ENCODE measurements around the gene ZNF8. TPM values are rescaled to one million over a fixed set of nuclear protein-coding genes. Genes with fewer than 3 reads are reported as not detected.
"Not testable (repeated sequence)": the region's sequence is repeated elsewhere in the genome, so short reads cannot be mapped to it uniquely, and the experiment has no call there.

ZNF8 gene
- polyA plus RNA-seq, 3 donors from 2014 or later, result 0.29 to 1.0 TPM; not detected in 1

- Mint-ChIP-seq H3K9me3 (no peaks in the 10 kb centered on the region), H3K27ac (peak overlapping the region in 4 of 6 donors; percentile 24 to 65 (median 50)), H3K4me1 (no peaks in the 10 kb centered on the region), H3K36me3 (no peaks in the 10 kb centered on the region), H3K27me3 (ENCODE audit: low read depth in 3 of 3) (peaks cover 0 to 1% (median 0%) of the 10 kb centered on the region in 3 donors), H3K4me3 (peak overlapping the region in 2 of 5 donors; percentile 30 to 36)
- no peak for DNase-seq
Measured at GRCh38 chr19:58328999-58329398, 50.2 kb downstream of the ZNF8 start.

- Mint-ChIP-seq H3K36me3 (peaks cover 0 to 6% (median 0%) of the 10 kb centered on the region in 3 donors), H3K4me3 (no peak overlapping the region), H3K9me3 (no peaks in the 10 kb centered on the region), H3K27me3 (ENCODE audit: low read depth in 3 of 3) (peaks cover 0 to 1% (median 0%) of the 10 kb centered on the region in 3 donors), H3K27ac (peak overlapping the region in 3 of 6 donors; percentile 3 to 12 (median 7)), H3K4me1 (no peaks in the 10 kb centered on the region)
- no peak for DNase-seq
Measured at GRCh38 chr19:58330458-58330857, 51.7 kb downstream of the ZNF8 start.

- peaks cover 0 to 1% (median 0%) of the 10 kb centered on the region in 3 donors for H3K27me3 Mint-ChIP-seq (ENCODE audit: low read depth in 3 of 3)
- DNase-seq, result no peak
- no peak overlapping the region for H3K4me3 Mint-ChIP-seq
- no peaks in the 10 kb centered on the region for H3K4me1 Mint-ChIP-seq
- H3K9me3 Mint-ChIP-seq, result no peaks in the 10 kb centered on the region
- peaks cover 4 to 10% (median 5%) of the 10 kb centered on the region in 3 donors for H3K36me3 Mint-ChIP-seq
- H3K27ac Mint-ChIP-seq, result peak overlapping the region in 1 of 6 donors; percentile 62
Measured at GRCh38 chr19:58332697-58333096, 53.9 kb downstream of the ZNF8 start.

GRCh38 chr19:58334691-58335249 is 56.0 kb downstream of the ZNF8 start:
- Mint-ChIP-seq H3K27ac (no peak overlapping the region), H3K9me3 (no peaks in the 10 kb centered on the region), H3K4me1 (no peaks in the 10 kb centered on the region), H3K4me3 (no peak overlapping the region), H3K27me3 (ENCODE audit: low read depth in 3 of 3) (no peaks in the 10 kb centered on the region), H3K36me3 (peaks cover 7 to 26% (median 16%) of the 10 kb centered on the region in 3 donors)
- DNase-seq, result no peak

- no peak for DNase-seq
- no peak overlapping the region for H3K4me3 Mint-ChIP-seq
- H3K9me3 Mint-ChIP-seq, result no peaks in the 10 kb centered on the region
- H3K36me3 Mint-ChIP-seq, result peaks cover 10 to 30% (median 20%) of the 10 kb centered on the region in 3 donors
- no peaks in the 10 kb centered on the region for H3K4me1 Mint-ChIP-seq
- H3K27me3 Mint-ChIP-seq (ENCODE audit: low read depth in 3 of 3), result no peaks in the 10 kb centered on the region
- no peak overlapping the region for H3K27ac Mint-ChIP-seq
Measured at GRCh38 chr19:58335630-58336029, 56.9 kb downstream of the ZNF8 start.

GRCh38 chr19:58336216-58336615 is 57.5 kb downstream of the ZNF8 start:
- no peak overlapping the region for H3K4me3 Mint-ChIP-seq
- no peak overlapping the region for H3K27ac Mint-ChIP-seq
- no peaks in the 10 kb centered on the region for H3K9me3 Mint-ChIP-seq

GRCh38 chr19:58336820-58337219 is 58.1 kb downstream of the ZNF8 start:
- H3K27ac Mint-ChIP-seq, result no peak overlapping the region
- no peak for DNase-seq
- H3K4me1 Mint-ChIP-seq, result no peaks in the 10 kb centered on the region
- no peak overlapping the region for H3K4me3 Mint-ChIP-seq
- H3K27me3 Mint-ChIP-seq (ENCODE audit: low read depth in 3 of 3), result no peaks in the 10 kb centered on the region
- H3K36me3 Mint-ChIP-seq, result peaks cover 18 to 34% (median 29%) of the 10 kb centered on the region in 3 donors
- no peaks in the 10 kb centered on the region for H3K9me3 Mint-ChIP-seq

More at GRCh38 chr19:58336216-58336615, 57.5 kb downstream of the ZNF8 start:
- DNase-seq, result no peak
- H3K4me1 Mint-ChIP-seq, result no peaks in the 10 kb centered on the region
- H3K27me3 Mint-ChIP-seq (ENCODE audit: low read depth in 3 of 3), result no peaks in the 10 kb centered on the region
- peaks cover 16 to 32% (median 26%) of the 10 kb centered on the region in 3 donors for H3K36me3 Mint-ChIP-seq

GRCh38 chr19:58338336-58338735 is 59.6 kb downstream of the ZNF8 start:
- Mint-ChIP-seq H3K4me1 (no peaks in the 10 kb centered on the region), H3K9me3 (no peaks in the 10 kb centered on the region), H3K4me3 (no peak overlapping the region), H3K27ac (no peak overlapping the region), H3K27me3 (ENCODE audit: low read depth in 3 of 3) (peaks cover 0 to 2% (median 0%) of the 10 kb centered on the region in 3 donors), H3K36me3 (peaks cover 24 to 40% (median 29%) of the 10 kb centered on the region in 3 donors)
- no peak for DNase-seq

- peaks cover 0 to 2% (median 0%) of the 10 kb centered on the region in 3 donors for H3K27me3 Mint-ChIP-seq (ENCODE audit: low read depth in 3 of 3)
- H3K36me3 Mint-ChIP-seq, result peaks cover 24 to 40% (median 29%) of the 10 kb centered on the region in 3 donors
- peaks cover 0 to 2% (median 0%) of the 10 kb centered on the region in 6 donors for H3K9me3 Mint-ChIP-seq
- no peak for DNase-seq
- no peaks in the 10 kb centered on the region for H3K4me1 Mint-ChIP-seq
- no peak overlapping the region for H3K4me3 Mint-ChIP-seq
- no peak overlapping the region for H3K27ac Mint-ChIP-seq
Measured at GRCh38 chr19:58338825-58339558, 60.2 kb downstream of the ZNF8 start.

GRCh38 chr19:58345558-58345957 is 66.8 kb downstream of the ZNF8 start:
- Mint-ChIP-seq H3K27ac (peak overlapping the region in 4 of 6 donors; percentile 4 to 54 (median 10)), H3K36me3 (peaks cover 9 to 19% (median 14%) of the 10 kb centered on the region in 3 donors), H3K4me3 (peak overlapping the region; percentile 59 to 87 (median 74)), H3K4me1 (peaks cover 15 to 21% of the 10 kb centered on the region in 2 donors), H3K27me3 (ENCODE audit: low read depth in 3 of 3) (peaks cover 2 to 10% (median 5%) of the 10 kb centered on the region in 3 donors), H3K9me3 (peaks cover 0 to 2% (median 0%) of the 10 kb centered on the region in 6 donors)
- DNase-seq, result no peak

GRCh38 chr19:58346961-58347929 is 68.5 kb downstream of the ZNF8 start:
- Mint-ChIP-seq H3K27ac (peak overlapping the region in 5 of 6 donors; percentile 57 to 89 (median 72)), H3K36me3 (peaks cover 0 to 8% (median 7%) of the 10 kb centered on the region in 3 donors), H3K4me3 (peak overlapping the region; percentile 79 to 92 (median 86)), H3K4me1 (peaks cover 15 to 21% of the 10 kb centered on the region in 2 donors), H3K9me3 (peaks cover 0 to 2% (median 0%) of the 10 kb centered on the region in 6 donors), H3K27me3 (ENCODE audit: low read depth in 3 of 3) (peaks cover 2 to 13% (median 7%) of the 10 kb centered on the region in 3 donors)
- peak; percentile 32 to 58 (median 49) for DNase-seq

- H3K9me3 Mint-ChIP-seq, DNase-seq, H3K36me3 Mint-ChIP-seq: not testable (repeated sequence)
- Mint-ChIP-seq H3K4me3 (peak overlapping the region; percentile 79 to 92 (median 86)), H3K27ac (peak overlapping the region in 3 of 6 donors; percentile 72 to 89 (median 82)), H3K27me3 (ENCODE audit: low read depth in 3 of 3) (peaks cover 2 to 14% (median 4%) of the 10 kb centered on the region in 3 donors), H3K4me1 (peaks cover 15 to 21% of the 10 kb centered on the region in 2 donors)
Measured at GRCh38 chr19:58348080-58348479, 69.3 kb downstream of the ZNF8 start.

- Mint-ChIP-seq H3K4me1 (peaks cover 15 to 21% of the 10 kb centered on the region in 2 donors), H3K36me3 (peaks cover 0 to 5% (median 3%) of the 10 kb centered on the region in 3 donors), H3K27ac (no peak overlapping the region), H3K27me3 (ENCODE audit: low read depth in 3 of 3) (peaks cover 2 to 14% (median 6%) of the 10 kb centered on the region in 3 donors), H3K4me3 (no peak overlapping the region), H3K9me3 (no peaks in the 10 kb centered on the region)
- DNase-seq, result no peak
Measured at GRCh38 chr19:58349590-58349989, 70.8 kb downstream of the ZNF8 start.

All from immature natural killer cell (primary cell).